GM19099 (cell line): Measurements from ENCODE around the gene ASB13.

Experiments
- POLR2A ChIP-seq: IDR thresholded peaks from 3 replicates; pipeline ENCODE4 v1.6.1; 2011; ENCODE audit warnings: low read depth; ENCODE audit not compliant: insufficient read length; ENCODE audit errors: extremely low read depth

ASB13 gene

DNA sequence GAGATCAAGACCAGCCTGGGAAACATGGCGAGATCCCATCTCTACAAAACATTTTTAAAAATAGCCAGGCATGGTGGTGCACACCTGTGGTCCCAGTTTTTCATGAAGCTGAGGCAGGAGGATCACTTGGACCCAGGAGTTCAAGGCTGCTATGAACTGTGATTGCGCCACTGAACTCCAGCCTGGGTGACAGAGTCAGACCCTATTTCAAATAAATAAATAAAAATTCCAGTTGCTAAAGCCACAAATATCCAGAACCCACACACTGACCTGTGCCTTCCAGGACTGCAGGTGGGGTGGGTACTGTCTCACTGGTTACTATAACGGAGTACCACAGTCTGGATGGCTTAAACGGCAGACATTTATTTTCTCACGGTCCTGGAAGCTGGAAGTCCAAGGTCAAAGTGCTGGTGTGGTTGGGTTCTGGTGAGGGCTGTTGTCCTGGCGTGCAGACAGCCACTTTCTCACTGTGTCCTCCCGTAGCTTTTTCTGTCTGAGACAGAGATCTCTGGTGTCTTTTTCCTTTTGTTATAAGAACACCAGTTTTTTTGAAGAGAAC lies 38.8 kb downstream of the ASB13 start:
- TF ChIP-seq POLR2A = no peak

DNA sequence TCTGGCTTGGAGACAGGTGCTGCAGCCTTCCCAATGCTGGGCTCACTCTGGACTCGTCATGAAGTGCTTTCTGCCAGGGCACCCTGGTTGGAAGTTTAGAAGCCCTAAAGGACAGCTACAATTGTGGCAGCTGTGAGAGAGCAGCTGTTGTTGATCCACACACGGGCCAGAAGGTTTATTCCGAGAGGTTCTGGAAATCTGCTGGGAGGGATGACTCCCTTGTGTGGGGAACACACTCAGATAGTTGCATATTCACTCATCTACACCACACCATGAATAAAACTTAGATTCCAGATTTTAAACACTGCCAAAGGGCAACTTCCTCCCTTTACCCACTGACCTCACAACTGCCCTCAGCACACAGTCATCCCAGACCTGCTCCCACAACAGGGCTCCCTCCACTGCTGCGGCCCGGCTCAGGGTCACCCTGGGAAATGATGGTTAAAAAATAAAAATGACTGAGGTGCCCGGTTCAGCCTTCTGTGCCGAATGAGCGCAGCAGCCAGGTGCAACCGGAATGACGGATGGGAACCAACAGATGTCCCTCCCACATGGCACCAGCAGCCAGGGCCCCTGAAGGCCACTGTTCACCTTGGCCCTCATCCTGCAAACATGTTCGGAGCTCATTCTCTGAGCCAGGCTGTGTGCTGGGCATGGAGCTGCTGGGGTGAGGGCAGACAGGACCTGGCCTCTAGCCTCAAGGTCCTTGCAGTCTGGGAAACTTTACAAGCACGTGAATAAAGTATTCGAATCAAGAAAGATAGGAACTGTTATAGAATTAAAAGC lies 40.2 kb downstream of the ASB13 start:
- no peak for TF ChIP-seq POLR2A

- no peak for TF ChIP-seq POLR2A
Measured at GRCh38 chr10:5624701-5625100, 41.7 kb downstream of the ASB13 start.

DNA sequence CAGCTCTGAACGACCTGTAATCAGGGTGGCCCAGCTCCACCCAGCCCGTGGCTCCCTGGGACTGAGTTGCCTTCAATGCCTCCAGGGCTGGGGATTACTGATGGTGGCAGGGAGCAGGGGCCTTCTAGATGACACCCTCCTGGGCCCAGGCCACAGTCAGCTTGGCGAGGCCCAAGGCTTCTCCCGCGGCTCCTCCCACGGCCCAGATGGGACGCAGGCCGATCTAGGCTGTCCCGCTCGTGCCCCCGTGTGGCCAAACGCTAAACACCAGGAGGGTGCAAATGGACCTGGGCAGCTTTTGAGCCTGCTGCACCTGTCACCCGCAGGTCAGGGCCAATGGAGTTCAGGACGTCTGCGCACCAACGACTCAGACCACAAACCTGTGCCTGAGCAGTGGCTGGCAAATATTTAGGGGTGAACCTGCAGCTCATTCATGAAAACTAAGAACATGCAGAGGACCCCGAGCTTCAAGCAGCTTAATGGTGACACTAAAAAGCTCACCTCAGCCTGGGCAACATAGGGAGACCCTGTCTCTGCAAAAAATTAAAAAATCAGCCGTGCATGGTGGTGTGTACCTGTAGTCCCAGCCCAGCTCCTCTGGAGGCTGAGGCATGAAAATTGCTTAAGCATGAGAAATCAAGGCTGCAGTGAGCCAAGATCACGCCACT lies 43.2 kb downstream of the ASB13 start:
- TF ChIP-seq POLR2A = no peak

GRCh38 chr10:5622186-5622960 lies 44.0 kb downstream of the ASB13 start:
- TF ChIP-seq POLR2A = no peak

DNA sequence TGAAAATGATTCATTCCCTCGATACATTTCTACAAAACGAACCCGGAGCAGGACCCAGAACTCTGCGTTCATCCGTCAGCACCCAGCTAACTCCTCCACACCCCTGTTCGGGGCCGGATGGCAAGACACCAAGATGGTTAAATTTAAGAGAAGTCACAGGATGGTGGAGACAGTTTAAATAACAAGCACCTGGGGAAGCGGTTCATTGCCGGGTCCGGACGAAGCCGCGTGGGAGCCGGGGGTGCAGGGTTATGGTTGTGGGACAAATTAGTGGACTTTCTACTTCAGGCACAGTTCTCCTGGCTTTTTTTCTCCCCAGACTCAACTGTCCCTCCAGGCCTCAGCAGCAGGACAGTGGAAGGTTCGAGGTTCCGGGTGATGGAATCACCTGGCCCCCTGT lies 45.4 kb downstream of the ASB13 start:
- TF ChIP-seq POLR2A = no peak

DNA sequence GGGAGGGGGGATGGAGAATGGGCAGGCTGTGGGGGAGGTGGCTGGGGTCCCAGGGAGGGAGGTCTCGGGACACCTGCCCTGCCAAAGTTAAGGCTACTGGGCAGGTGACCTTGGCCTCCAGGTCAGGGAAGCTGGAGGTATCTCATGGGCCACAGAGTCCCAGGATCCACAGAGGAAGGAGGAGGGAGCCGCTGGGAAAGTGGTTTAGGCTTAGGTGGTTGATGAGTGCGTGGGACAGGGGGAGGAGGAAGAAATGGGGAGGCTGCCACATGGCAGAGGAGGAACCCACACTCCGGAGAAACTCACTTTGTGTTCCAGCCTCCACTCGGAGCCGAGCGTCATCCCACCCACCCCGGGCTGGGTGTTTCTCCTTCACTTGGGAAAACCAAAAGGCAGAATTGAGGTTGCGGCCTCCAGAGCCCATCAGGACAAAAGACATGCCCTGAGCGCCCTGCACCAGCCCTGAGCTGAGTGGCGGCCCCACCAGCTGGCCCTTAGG lies 46.1 kb downstream of the ASB13 start:
- no peak for TF ChIP-seq POLR2A

GRCh38 chr10:5619362-5620211 lies 46.8 kb downstream of the ASB13 start:
- TF ChIP-seq POLR2A = no peak

- TF ChIP-seq POLR2A = no peak
Measured at GRCh38 chr10:5618829-5619228, 47.6 kb downstream of the ASB13 start.

GRCh38 chr10:5618042-5618441 lies 48.4 kb downstream of the ASB13 start:
- TF ChIP-seq POLR2A = no peak

DNA sequence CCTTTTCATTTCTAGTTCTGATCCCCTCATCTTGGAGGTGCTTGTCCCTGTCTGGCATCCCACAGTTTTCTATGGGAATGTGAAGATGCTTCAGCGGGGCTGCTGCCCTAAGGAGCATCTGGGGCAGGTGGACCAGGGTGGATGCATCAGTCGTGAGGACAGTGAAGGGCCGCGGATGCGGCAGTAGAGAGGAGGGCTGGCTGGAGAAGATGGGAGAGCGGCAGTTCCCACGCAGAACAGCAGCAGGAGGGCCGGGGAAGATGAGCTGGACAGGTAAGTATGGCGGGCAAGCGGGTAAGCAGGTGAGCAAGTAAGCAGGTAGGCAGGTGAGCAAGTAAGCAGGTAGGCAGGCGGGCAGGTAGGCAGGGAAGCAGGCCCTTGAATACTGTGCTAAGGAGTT lies 48.9 kb downstream of the ASB13 start:
- TF ChIP-seq POLR2A = no peak

DNA sequence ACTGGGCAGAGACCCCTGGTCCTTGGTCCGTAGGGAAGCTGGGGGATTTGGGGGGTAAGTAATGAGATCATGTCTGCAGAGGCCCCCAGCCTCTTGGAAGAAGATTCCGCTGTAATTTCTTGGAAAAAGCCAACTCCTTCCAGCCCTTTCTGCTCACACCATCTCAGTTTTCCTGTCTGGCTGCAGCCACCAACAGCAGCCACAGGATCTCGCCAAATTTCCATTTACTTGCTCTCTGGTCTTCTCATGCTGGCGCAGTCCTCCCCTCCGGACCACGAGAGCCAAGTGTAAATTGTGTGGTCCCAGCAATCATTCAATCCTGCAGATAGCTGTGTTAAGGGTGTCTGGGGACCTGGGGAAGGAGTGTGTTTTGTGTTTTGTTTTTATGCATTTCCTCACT lies 49.6 kb downstream of the ASB13 start:
- TF ChIP-seq POLR2A = no peak

- TF ChIP-seq POLR2A = no peak
Measured at GRCh38 chr10:5616046-5616445, 50.3 kb downstream of the ASB13 start.

DNA sequence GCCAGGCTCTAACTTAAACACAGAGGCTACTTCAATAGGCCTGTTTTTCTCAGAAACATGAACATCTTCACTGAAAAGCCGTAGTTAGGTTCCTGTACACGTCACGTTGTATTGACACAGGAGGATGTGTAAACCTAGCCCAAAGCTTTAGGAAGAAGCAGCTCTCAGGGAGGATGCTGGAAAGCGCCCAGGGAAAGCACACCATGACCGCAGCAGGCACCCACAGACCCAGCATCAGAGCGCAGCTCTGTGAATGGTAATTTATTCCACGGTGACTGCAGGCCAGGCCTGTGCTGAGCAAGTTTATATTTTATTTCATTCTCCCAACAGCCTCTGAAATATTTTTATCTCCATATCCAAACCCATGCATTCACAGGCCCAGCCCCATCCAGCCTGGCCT lies 51.1 kb downstream of the ASB13 start:
- TF ChIP-seq POLR2A = no peak

DNA sequence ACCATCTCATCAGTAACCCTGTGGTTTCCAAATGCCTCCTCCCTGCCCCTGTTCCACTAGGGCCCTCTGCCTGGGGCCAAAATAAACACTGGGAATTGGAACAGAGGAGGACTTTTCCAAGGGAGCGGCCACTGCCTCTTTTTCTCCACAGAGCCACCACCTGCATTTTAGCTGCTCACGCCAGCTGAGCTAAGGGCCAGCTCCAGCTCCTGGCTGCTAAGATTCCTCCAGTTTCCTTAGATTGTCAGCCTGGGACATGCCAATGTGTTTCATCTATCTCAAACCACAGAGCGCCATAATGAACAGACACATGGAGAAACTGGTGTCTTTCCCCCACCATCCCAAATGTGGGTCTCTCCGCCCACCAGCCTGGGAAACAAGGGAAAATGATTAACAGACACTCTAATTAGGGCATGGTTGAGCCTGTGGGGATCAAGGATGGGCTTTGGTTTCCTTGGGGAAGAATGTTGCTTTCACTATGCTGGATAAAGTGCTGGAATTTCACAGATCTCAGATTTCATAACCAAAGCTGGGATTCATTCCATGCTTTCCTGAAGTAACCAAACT lies 52.2 kb downstream of the ASB13 start:
- TF ChIP-seq POLR2A = no peak
